Choroid plexus epithelial cell (primary cell): ENCODE results near the gene LCE2C.
"Not testable (repeated sequence)": the region's sequence is repeated elsewhere in the genome, so short reads cannot be mapped to it uniquely, and the experiment has no call there.

Experiments used
- DNase-seq: peaks from one replicate; pipeline ENCODE4 v3.0.0-alpha.2; 2010; ENCODE audit warnings: low read depth
- H3K4me3 ChIP-seq: 2 replicates; pipeline ENCODE4 v1.5.1; 2011; ENCODE audit warnings: low read depth, mild to moderate bottlenecking, control low read depth, low read length, moderate library complexity
- TF ChIP-seq, protein P1 (sequence below): conservative IDR thresholded peaks from 2 replicates; pipeline ENCODE4 v1.5.1; 2011; ENCODE audit warnings: low read depth, mild to moderate bottlenecking, control low read depth, inconsistent platforms, low read length, moderate library complexity

Gene LCE2C, protein sequence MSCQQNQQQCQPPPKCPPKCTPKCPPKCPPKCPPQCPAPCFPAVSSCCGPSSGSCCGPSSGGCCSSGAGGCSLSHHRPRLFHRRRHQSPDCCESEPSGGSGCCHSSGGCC

DNA sequence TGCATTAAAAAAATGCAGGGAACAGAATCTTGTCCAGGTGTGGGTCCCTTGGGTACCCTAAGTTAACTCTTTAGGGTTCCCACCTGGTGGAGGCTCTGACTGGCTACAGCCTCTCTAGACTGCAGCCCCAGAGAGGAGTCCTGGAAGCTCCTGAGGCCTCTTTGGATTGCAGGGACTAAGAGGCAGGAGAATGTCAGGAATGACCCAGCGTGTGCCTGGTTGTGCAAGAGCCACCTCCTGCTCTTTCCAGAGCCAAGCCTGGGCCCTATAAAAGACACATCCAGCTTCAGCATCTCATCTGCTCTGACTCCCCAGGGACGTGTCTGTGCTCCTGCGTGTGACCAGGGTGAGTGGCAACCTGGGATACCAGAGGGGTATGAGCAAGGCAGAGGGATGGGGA, at the start of gene LCE2C:
TSS of gene LCE2C (plus strand) at position 297 of the 400 bp plus-strand sequence. CDS start 737 bp downstream, outside the sequence.
- not testable (repeated sequence) for DNase-seq

DNA sequence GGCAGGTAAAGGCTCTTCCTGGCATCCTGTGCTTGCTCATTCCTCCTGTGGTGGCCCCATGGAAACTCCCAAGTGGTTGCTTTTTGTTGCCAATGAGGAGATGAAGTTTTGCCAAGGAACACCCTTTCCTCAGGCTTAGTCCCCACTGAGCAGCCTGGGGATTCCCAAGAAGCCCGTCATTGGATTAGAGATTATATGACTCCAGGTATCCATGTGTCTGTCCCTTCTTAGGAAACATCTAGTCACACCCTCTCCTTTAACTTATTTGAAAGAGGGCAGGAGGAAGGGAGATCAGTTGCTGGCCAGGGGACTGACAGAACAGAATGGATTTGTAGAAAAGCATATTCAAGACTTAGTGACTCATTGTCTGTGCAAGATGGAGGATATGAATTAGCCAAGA, 48.3 kb upstream of the LCE2C start:
- TF ChIP-seq, protein P1, sequence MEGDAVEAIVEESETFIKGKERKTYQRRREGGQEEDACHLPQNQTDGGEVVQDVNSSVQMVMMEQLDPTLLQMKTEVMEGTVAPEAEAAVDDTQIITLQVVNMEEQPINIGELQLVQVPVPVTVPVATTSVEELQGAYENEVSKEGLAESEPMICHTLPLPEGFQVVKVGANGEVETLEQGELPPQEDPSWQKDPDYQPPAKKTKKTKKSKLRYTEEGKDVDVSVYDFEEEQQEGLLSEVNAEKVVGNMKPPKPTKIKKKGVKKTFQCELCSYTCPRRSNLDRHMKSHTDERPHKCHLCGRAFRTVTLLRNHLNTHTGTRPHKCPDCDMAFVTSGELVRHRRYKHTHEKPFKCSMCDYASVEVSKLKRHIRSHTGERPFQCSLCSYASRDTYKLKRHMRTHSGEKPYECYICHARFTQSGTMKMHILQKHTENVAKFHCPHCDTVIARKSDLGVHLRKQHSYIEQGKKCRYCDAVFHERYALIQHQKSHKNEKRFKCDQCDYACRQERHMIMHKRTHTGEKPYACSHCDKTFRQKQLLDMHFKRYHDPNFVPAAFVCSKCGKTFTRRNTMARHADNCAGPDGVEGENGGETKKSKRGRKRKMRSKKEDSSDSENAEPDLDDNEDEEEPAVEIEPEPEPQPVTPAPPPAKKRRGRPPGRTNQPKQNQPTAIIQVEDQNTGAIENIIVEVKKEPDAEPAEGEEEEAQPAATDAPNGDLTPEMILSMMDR: no peak
- H3K4me3 ChIP-seq: no peak overlapping the region
- DNase-seq: no peak

More for the DNA sequence above, at the start of gene LCE2C:
- H3K4me3 ChIP-seq: not testable (repeated sequence)

- TF ChIP-seq, protein P1: no peak
- no peak for DNase-seq
- H3K4me3 ChIP-seq: no peak overlapping the region
Observed at GRCh38 chr1:152630596-152630995, 44.5 kb upstream of the LCE2C start.

- no peak for DNase-seq
- TF ChIP-seq, protein P1: no peak
- H3K4me3 ChIP-seq: no peak overlapping the region
Observed at GRCh38 chr1:152640351-152640750, 34.7 kb upstream of the LCE2C start.

GRCh38 chr1:152643945-152644344, 31.1 kb upstream of the LCE2C start:
- no peak overlapping the region for H3K4me3 ChIP-seq
- TF ChIP-seq, protein P1: no peak
- no peak for DNase-seq

GRCh38 chr1:152645146-152645545, 29.9 kb upstream of the LCE2C start:
- TF ChIP-seq, protein P1: no peak
- no peak for DNase-seq
- no peak overlapping the region for H3K4me3 ChIP-seq

GRCh38 chr1:152646656-152647055, 28.4 kb upstream of the LCE2C start:
- TF ChIP-seq, protein P1: no peak
- no peak for DNase-seq

GRCh38 chr1:152654110-152654509, 21.0 kb upstream of the LCE2C start:
- TF ChIP-seq, protein P1: peak; percentile 66
- H3K4me3 ChIP-seq: no peak overlapping the region
- DNase-seq: peak; percentile 38

More at GRCh38 chr1:152646656-152647055, 28.4 kb upstream of the LCE2C start:
- H3K4me3 ChIP-seq: no peak overlapping the region
